Measurements from ENCODE around the gene NOP14. TPM values are rescaled to one million over a fixed set of nuclear protein-coding genes. Genes with fewer than 3 reads are reported as not detected.
"Not testable (repeated sequence)": the region's sequence is repeated elsewhere in the genome, so short reads cannot be mapped to it uniquely, and the experiment has no call there.

Gene NOP14
- total RNA-seq, 2 experiments from 2014 or later, result 21.8 TPM

DNA sequence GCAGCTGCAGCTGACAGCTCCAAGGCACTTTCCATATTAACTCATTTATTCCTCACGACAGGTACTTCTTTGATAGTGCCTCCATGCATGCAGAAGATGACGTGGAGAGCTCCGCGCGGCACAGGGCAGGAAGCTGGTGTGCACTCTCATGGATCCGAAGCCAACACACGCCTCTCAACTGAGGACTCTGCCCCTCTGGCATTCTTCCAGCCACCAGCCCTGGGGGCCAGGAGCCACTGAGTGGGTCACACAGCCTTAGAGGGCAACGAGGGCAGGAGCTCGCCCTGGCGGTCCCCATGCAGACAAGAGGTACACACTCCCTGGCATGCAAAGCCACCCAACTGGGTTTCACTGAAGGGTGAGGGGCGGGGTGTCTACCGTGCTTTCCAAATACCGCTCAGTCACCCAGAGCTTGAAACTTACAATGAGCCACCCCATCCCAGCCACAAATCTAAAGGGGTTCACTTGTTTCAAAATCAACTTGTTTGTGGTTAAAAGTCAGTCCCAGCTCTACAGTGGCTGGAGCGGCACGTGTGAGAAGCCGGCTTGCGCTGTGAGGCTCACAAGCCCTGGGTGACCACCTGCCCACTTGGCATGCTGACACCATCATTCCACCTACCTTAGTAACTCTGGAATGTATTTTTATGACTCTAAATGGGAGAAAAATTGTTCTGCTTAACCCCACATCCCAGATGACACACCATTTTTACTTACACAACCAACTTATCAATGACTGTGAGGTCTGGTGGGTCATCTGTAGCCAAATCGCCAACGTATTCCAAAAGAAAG is 16.2 kb downstream of the NOP14 start:
- POLR2A ChIA-PET, result interaction anchor here (1.8 kb wide), 1 partner anchor 16 kb away, joined by 5 read pairs; the partner anchor contains the start of genes GRK4 and NOP14
- Histone ChIP-seq H3K4me3 (ENCODE audit: low read length) (no peak overlapping the region), H3K9me3 (ENCODE audit: control insufficient read depth in 1 of 2, insufficient read depth in 1 of 2, low read length in 2 of 2) (no peaks in the 10 kb centered on the region), H3K27me3 (ENCODE audit: control insufficient read depth in 1 of 2, insufficient read depth in 2 of 2, low read length in 2 of 2) (no peaks in the 10 kb centered on the region), H3K4me1 (ENCODE audit: insufficient read depth, low read length) (peaks cover 12% of the 10 kb centered on the region), H3K27ac (ENCODE audit: low read depth in 1 of 2, low read length in 2 of 2) (no peak overlapping the region), H3K36me3 (ENCODE audit: insufficient read depth, low read length) (peaks cover 90% of the 10 kb centered on the region)
- intact Hi-C loops (cut with DNase I, micrococcal nuclease), result no loop called here
- no peak for ATAC-seq (ENCODE audit: poor library complexity)
- H3K36me3 Mint-ChIP-seq (ENCODE audit: low read depth), result peaks cover 96% of the 10 kb centered on the region
- CTCF ChIA-PET, result no interaction called here
- DNase-seq, result no peak
- TF ChIP-seq, protein P1, sequence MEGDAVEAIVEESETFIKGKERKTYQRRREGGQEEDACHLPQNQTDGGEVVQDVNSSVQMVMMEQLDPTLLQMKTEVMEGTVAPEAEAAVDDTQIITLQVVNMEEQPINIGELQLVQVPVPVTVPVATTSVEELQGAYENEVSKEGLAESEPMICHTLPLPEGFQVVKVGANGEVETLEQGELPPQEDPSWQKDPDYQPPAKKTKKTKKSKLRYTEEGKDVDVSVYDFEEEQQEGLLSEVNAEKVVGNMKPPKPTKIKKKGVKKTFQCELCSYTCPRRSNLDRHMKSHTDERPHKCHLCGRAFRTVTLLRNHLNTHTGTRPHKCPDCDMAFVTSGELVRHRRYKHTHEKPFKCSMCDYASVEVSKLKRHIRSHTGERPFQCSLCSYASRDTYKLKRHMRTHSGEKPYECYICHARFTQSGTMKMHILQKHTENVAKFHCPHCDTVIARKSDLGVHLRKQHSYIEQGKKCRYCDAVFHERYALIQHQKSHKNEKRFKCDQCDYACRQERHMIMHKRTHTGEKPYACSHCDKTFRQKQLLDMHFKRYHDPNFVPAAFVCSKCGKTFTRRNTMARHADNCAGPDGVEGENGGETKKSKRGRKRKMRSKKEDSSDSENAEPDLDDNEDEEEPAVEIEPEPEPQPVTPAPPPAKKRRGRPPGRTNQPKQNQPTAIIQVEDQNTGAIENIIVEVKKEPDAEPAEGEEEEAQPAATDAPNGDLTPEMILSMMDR (IDR thresholded peaks at IDR 0.05), result no peak
- H3K27ac Mint-ChIP-seq, result no peak overlapping the region
- H3K4me3 Mint-ChIP-seq, result no peak overlapping the region
- no peaks in the 10 kb centered on the region for H3K9me3 Mint-ChIP-seq
- no peaks in the 10 kb centered on the region for H3K4me1 Mint-ChIP-seq (ENCODE audit: low read depth)
- no peaks in the 10 kb centered on the region for H3K27me3 Mint-ChIP-seq

GRCh38 chr4:2945619-2946604 is 17.3 kb downstream of the NOP14 start:
- H3K9me3 ChIP-seq (ENCODE audit: control insufficient read depth in 1 of 2, insufficient read depth in 1 of 2, low read length in 2 of 2); H3K4me3 ChIP-seq (ENCODE audit: low read length); CTCF ChIA-PET; DNase-seq; H3K27me3 Mint-ChIP-seq; H3K4me1 Mint-ChIP-seq (ENCODE audit: low read depth); intact Hi-C loops (cut with DNase I, micrococcal nuclease); H3K9me3 Mint-ChIP-seq; H3K27me3 ChIP-seq (ENCODE audit: control insufficient read depth in 1 of 2, insufficient read depth in 2 of 2, low read length in 2 of 2); ATAC-seq (ENCODE audit: poor library complexity); H3K4me3 Mint-ChIP-seq; H3K27ac ChIP-seq (ENCODE audit: low read depth in 1 of 2, low read length in 2 of 2); H3K27ac Mint-ChIP-seq: not testable (repeated sequence)
- Histone ChIP-seq H3K4me1 (ENCODE audit: insufficient read depth, low read length) (peaks cover 22% of the 10 kb centered on the region), H3K36me3 (ENCODE audit: insufficient read depth, low read length) (peaks cover 88% of the 10 kb centered on the region)
- peaks cover 99% of the 10 kb centered on the region for H3K36me3 Mint-ChIP-seq (ENCODE audit: low read depth)
- POLR2A ChIA-PET, result interaction anchor here (0.6 to 1.8 kb wide), 2 partner anchors 17 to 826 kb away, joined by 3 to 5 read pairs; partner anchors contain the start of genes GRK4 and NOP14

DNA sequence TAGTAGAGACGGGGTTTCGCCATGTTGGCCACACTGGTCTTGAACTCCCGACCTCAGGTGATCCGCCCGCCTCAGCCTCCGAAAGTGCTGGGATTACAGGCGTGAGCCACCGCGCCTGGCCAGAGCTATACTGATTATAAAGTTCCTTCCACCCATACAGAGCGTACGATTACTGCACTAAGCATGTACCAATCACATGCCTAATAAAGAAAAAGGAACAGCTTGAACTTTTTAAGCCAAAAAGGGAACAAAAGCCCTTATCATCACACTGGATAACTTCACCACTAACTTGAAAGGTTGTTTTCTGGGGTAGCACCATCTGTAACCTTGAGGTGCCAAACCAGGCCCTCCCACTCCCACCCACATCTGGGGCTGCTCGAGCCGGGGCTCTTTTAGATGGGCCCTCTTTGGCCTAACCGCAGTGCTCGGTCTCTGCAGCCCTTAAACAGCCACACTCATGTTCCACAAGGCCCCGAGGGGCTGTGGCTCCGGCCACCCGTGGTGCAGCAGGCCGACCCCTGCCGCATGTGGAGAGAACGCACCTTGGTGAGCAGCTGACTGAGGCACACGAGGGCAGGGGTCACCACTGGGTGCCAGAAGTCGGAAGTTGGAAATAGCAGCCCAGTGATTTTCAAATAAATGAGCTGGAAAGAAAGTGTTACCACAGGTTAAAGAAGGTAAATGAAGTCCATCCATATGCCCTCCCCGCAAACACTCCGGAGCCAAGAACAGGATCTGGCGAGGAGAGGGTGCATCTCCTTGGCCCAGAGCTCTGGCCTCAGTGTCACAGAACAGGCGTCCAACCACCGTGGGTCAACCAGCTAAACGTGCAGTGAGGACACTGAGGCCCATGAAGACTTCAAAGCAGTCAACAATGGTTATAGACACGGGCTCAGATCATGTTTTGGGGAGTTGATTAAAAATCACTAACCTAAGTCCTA is 18.4 kb downstream of the NOP14 start:
- Mint-ChIP-seq H3K27ac (no peak overlapping the region), H3K9me3 (no peaks in the 10 kb centered on the region), H3K27me3 (no peaks in the 10 kb centered on the region), H3K4me1 (ENCODE audit: low read depth) (no peaks in the 10 kb centered on the region), H3K4me3 (no peak overlapping the region), H3K36me3 (ENCODE audit: low read depth) (peaks cover 99% of the 10 kb centered on the region)
- ChIA-PET CTCF (no interaction called here), POLR2A (interaction anchor here (0.6 to 1.4 kb wide), 3 partner anchors 10 to 825 kb away, joined by 3 to 4 read pairs (median 3); partner anchors contain the start of genes GRK4 and NOP14)
- intact Hi-C loops (cut with DNase I, micrococcal nuclease), result no loop called here
- peaks cover 28% of the 10 kb centered on the region for H3K4me1 ChIP-seq (ENCODE audit: insufficient read depth, low read length)
- H3K27ac ChIP-seq (ENCODE audit: low read depth in 1 of 2, low read length in 2 of 2), result no peak overlapping the region
- no peak for ATAC-seq (ENCODE audit: poor library complexity)
- no peak overlapping the region for H3K4me3 ChIP-seq (ENCODE audit: low read length)
- H3K36me3 ChIP-seq (ENCODE audit: insufficient read depth, low read length), result peaks cover 88% of the 10 kb centered on the region
- TF ChIP-seq, protein P1 (IDR thresholded peaks at IDR 0.05), result no peak
- H3K27me3 ChIP-seq (ENCODE audit: control insufficient read depth in 1 of 2, insufficient read depth in 2 of 2, low read length in 2 of 2), result no peaks in the 10 kb centered on the region
- H3K9me3 ChIP-seq (ENCODE audit: control insufficient read depth in 1 of 2, insufficient read depth in 1 of 2, low read length in 2 of 2), result no peaks in the 10 kb centered on the region
- no peak for DNase-seq

Measured in CD4-positive, alpha-beta T cell (primary cell).